ENCODE data around the gene ANO8.

ANO8 gene

DNA sequence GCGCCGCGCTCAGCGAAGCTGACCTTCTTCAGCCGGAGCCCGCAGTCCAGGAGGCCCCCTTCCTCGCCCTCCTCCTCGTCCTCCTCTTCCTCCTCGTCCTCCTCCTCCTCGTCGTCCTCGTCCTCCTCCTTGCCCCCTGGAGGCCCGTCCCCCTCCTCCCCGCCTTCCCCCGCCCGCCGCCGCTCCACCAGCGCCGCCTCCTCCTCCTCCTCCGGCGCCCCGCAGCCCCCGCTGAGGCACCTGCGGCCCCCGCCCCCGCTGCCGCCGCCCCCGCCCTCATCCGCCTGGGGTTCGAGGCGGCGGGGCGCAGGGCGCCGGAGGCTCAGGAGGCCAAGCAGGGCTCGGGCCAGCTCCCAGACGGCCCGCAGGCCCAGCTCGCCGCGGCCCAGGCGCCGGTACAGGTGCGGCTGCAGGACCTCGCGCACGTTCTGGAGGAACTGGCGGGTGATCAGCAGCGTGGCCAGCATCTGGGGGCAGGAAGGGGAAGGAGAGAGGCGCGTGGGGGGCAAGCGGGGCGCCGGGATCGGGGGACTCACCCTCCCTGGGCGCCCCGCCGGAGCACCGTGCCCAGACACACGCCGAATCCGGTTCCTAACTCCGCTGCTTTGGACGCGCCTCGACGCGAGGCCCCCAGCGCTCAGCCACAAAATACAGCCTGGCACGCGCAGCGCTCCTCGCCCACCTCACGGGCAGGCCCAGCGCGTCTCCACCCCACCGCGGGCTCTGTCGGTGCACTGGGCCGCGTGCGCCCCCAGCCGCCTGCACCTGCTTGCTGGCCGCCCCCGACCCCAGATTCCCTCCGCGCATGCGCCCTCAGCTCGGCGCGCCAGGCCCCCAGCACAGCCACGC, 5.9 kb downstream of the ANO8 start:
- ATAC-seq: no peak

GRCh38 chr19:17327654-17328516, 6.8 kb downstream of the ANO8 start:
- peak; percentile 67 for ATAC-seq
- peak; percentile 61 for DNase-seq

More for the DNA sequence above, 5.9 kb downstream of the ANO8 start:
- DNase-seq: peak; percentile 33

GRCh38 chr19:17327068-17327653, 7.5 kb downstream of the ANO8 start:
- ATAC-seq (no peak), DNase-seq (no peak)

GRCh38 chr19:17326595-17326966, 8.1 kb downstream of the ANO8 start:
- DNase-seq: no peak
- ATAC-seq: no peak

GRCh38 chr19:17325881-17326594, 8.6 kb downstream of the ANO8 start:
- no peak for ATAC-seq
- DNase-seq: no peak

DNA sequence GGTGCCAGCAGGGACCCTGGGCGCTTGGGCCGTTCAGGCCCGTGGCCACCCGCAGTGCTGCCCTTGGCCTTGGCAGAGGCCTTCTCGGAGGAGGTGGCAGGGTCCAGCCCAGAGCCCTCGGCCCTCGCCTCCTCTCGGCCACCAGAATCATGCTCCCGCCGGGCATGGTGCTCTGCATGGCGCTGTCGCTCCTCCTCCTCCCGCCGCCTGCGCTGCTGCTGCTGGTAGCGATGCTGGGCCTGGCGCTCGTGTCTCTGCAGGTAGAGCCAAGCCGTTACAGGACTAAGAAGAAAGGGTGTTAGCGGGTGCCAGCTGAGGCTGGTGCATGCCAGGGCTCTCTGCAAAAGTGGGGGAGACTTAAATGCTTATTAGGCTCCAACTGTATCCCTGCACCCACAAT, 9.5 kb downstream of the ANO8 start:
- no peak for ATAC-seq
- DNase-seq: no peak

- ATAC-seq: no peak
These were observed 10.1 kb downstream of the ANO8 start for GRCh38 chr19:17324357-17325114.

DNA sequence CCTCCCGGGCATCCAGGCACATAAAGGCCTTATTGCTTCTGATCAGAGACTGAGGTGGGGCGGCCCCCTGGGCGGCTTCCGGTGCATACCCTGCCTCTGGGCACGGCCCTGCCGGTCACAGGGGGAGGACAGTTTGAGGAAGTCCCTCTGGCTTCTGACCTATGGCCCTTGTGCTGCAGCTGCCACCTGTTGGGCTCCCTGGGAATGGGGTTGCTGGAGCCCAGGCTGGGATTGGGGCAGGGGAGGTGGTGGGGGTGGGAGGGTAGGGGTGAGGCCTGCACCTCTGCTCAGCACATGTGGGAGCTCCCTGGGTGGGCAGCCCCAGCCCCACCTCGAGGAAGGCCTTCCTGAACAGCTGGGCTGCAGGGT, 10.7 kb downstream of the ANO8 start:
- no peak for ATAC-seq
- DNase-seq: peak; percentile 40

More at GRCh38 chr19:17324357-17325114, 10.1 kb downstream of the ANO8 start:
- no peak for DNase-seq

DNA sequence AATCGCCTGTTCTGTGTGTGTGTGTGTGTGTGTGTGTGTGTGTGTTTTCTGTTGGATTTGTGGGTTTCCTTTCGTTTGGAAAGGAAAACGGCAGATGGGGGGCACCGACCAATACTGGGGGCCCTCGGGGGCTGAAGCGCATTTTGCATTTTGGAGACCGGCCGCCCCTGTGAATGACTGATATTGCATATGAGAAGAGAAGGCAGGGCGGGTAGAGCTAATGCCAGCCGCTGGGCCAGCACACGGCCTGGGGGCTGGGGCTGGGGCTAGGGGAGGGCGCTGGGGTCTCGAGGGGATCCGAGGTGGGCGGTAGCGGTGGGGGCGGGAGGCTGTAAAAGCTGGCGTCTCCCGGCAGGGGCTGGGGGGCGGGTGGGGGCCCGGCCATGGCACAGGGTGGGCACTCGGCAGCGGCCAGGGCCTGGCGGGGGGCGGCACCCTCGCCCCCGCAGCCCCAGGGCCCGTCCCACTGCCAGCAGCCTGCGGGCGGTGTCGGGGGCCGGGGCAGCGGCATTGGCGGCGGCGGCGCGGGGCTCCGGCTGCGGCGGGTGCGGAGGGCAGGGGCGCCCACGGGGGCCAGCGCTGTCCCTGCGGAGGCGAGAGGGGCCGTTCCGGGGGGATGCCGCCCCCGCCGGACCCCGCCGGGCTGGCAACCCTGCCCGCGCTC, 11.2 kb downstream of the ANO8 start:
- ATAC-seq: no peak

DNA sequence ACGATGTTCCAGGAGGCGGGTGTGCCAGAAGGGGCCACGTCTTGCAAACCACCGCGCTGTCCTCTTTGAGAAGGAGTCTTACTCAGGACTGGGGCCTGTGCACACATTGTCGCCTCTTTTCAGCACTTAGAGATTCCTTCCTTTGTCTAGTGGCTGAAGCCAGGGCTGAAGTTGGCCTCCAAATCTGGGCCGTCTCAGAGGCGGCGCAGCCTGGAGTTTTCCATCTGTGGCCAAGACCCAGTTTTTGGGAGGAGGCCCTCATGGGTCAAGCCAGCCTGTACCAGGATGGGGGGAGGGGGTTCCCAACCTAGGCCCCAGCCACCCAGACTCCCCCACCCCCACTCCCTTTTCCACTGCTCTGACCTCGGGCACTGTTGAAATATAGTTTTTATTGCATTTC, 11.8 kb downstream of the ANO8 start:
- no peak for ATAC-seq
- DNase-seq: no peak

More for the DNA sequence above, 11.2 kb downstream of the ANO8 start:
- no peak for DNase-seq

DNA sequence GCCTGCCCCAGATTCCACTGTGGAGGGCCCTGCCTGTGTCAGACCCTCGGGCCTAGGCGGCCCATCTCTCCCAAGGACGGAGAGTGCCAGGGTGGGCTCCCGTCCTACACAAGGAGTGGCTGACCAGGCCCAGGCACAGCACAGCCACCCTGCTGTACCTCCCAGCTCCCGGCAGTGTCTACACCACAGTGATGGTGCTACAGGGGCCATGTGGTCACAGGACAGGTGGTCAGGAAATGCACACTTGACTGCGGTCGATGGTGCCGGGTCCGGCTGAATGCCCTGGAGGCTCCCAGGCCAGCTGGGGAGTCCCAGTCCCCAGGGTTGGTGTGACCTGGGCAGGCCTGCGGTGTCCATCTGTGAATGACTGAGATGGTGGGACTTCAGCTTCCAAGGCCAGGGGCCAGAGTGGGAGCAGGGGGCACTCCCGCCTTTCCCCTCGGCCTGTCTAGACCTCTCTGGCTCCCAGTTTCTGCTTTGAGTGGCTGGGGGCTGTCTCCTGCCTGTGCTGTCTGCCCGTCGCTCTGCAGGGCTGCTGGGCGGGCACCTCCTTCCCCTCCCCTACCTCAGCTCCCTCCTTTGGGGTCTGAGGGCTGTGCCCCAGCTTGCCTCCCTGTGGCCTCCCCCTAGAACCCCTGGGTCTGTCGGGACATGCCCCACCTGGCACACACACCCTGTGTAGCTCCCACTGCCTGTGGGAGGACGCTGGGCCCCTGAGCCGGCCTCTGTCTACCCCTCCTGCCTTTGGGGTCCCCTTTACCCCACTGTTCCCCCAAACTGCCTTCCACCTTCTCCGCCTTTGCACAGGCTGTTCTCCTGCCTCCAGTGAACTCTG, 12.8 kb downstream of the ANO8 start:
- no peak for DNase-seq

GRCh38 chr19:17320435-17320834, 14.2 kb downstream of the ANO8 start:
- ATAC-seq (no peak), DNase-seq (no peak)

More for the DNA sequence above, 12.8 kb downstream of the ANO8 start:
- ATAC-seq: no peak

DNA sequence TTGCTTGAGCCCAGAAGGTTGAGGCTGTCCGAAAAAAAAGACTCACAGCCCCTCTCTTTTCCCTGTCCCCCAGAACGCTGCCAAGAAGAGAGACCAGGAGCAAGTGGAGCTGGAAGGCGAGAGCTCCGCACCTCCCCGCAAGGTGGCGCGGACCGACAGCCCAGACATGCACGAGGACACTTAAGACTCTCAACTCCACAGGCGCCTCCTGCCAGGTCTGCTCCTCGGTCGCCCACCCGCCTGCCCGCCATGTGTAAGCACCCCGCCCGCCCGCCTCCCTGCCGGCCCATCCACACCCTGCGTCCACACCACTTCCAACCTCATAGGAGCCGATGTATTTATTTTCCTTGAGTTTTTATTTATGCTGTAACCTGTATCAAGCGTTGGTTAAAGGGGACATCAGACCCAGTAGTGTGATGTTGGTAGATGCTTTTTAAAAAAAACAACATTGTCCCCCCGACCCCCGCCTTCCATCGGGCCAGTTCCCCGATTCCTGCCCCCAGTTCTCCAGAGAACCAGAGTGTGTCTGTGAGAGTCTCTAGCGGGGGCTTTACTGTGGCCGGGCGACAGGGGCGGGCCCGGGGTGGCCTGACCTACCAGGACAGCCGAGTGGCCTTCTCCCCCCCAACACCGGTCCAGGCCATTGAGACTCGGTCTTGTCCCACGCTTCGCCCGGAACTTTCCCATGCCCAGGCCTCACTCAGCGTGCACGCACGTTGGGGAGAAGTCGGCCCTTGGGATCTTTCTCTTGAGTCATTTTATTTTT, 15.0 kb downstream of the ANO8 start:
- ATAC-seq (no peak), DNase-seq (no peak)

DNA sequence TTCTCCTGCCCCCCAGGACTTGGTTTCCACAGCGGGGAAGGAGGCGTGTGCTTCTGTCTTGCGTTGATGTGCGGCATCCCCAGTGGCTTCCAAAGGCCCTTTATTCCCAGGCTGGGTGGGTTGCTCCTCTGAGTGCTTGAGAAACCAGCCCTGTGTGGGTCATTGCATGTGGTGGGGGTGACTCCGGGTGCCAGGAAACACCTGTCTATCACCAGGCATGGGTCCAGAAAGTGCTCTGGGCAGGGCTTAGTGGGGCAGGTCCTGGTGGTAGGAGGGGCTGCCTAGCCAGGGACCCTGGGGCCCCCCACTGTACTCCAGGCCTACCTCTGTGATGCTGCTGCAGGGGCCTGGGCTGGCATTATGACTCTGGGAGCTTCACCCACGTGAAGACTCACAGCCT, 15.7 kb downstream of the ANO8 start:
- no peak for DNase-seq
- ATAC-seq: no peak

GRCh38 chr19:17314007-17314593, 20.6 kb downstream of the ANO8 start:
- ATAC-seq (no peak), DNase-seq (no peak)

- ATAC-seq (no peak), DNase-seq (no peak)
These were observed 22.2 kb downstream of the ANO8 start for GRCh38 chr19:17312189-17313113.

- DNase-seq (no peak), ATAC-seq (no peak)
These were observed 23.0 kb downstream of the ANO8 start for GRCh38 chr19:17311455-17312188.
